GM19240 (cell line): ENCODE data around the gene DNAJC21.
"Not testable (repeated sequence)": the region's sequence is repeated elsewhere in the genome, so short reads cannot be mapped to it uniquely, and the experiment has no call there.

ENCODE experiments used
- DNase-seq: peaks from one replicate; pipeline ENCODE4 v3.0.0; 2011; ENCODE audit warnings: low spot score; ENCODE audit not compliant: insufficient read length

The DNAJC21 gene

GRCh38 chr5:34923256-34923655, 6.1 kb upstream of the DNAJC21 start:
- not testable (repeated sequence) for DNase-seq

GRCh38 chr5:34923694-34924461, 5.5 kb upstream of the DNAJC21 start:
- DNase-seq, result no peak

GRCh38 chr5:34924462-34924765, 4.9 kb upstream of the DNAJC21 start:
- no peak for DNase-seq

GRCh38 chr5:34926318-34926888, 3.0 kb upstream of the DNAJC21 start:
- DNase-seq, result no peak

GRCh38 chr5:34927785-34928184, 1.6 kb upstream of the DNAJC21 start:
- DNase-seq, result no peak

GRCh38 chr5:34928267-34928666, 1.1 kb upstream of the DNAJC21 start:
- DNase-seq, result no peak

GRCh38 chr5:34929720-34930461, 532 bp downstream of the DNAJC21 start:
- peak; percentile 63 for DNase-seq

GRCh38 chr5:34930462-34930844, 1.1 kb downstream of the DNAJC21 start:
- no peak for DNase-seq

- no peak for DNase-seq
These were observed 1.5 kb downstream of the DNAJC21 start for GRCh38 chr5:34930870-34931269.

- no peak for DNase-seq
These were observed 3.6 kb downstream of the DNAJC21 start for GRCh38 chr5:34932947-34933346.

GRCh38 chr5:34941936-34942335, 12.6 kb downstream of the DNAJC21 start:
- DNase-seq, result no peak

- DNase-seq, result no peak
These were observed 14.7 kb downstream of the DNAJC21 start for GRCh38 chr5:34944044-34944443.

GRCh38 chr5:34944460-34945047, 15.2 kb downstream of the DNAJC21 start:
- no peak for DNase-seq

GRCh38 chr5:34957321-34957720, 28.0 kb downstream of the DNAJC21 start:
- DNase-seq, result no peak

- DNase-seq, result no peak
These were observed 28.7 kb downstream of the DNAJC21 start for GRCh38 chr5:34957857-34958690.

- DNase-seq, result peak; percentile 42
These were observed 30.0 kb downstream of the DNAJC21 start for GRCh38 chr5:34959323-34959722.

GRCh38 chr5:34967540-34967939, 38.2 kb downstream of the DNAJC21 start:
- no peak for DNase-seq

GRCh38 chr5:34968258-34968657, 38.9 kb downstream of the DNAJC21 start:
- no peak for DNase-seq

- DNase-seq, result no peak
These were observed 41.2 kb downstream of the DNAJC21 start for GRCh38 chr5:34970552-34970951.

GRCh38 chr5:34971655-34972054, 42.3 kb downstream of the DNAJC21 start:
- DNase-seq, result not testable (repeated sequence)

- DNase-seq, result no peak
These were observed 47.0 kb downstream of the DNAJC21 start for GRCh38 chr5:34976347-34976746.
